ENCODE data around the gene PLEKHB1.

GRCh38 chr11:73645121-73645969 is 1.0 kb upstream of the PLEKHB1 start:
- TF ChIP-seq CTCF (IDR thresholded peaks at IDR 0.05) (no peak), POLR2A (IDR thresholded peaks at IDR 0.05) (no peak)

All from adrenal gland (tissue), 5 donors.